T-helper 2 cell treated with Interferon-gamma antibody and Interleukin-4, amounts not matched to agents 100 ng/mL and 5 ng/mL, for 36 hours (primary cell): ENCODE results near the gene RIC8A. TPM values are rescaled to one million over a fixed set of nuclear protein-coding genes. Genes with fewer than 3 reads are reported as not detected.
"Not testable (repeated sequence)": the region's sequence is repeated elsewhere in the genome, so short reads cannot be mapped to it uniquely, and the experiment has no call there.

Experiments
- intact Hi-C: fragments of 100-400 bp; cut with micrococcal nuclease; formaldehyde crosslinking; loops from one replicate; pipeline ENCODE4 v1.15.1; 2023
- total RNA-seq: library from RNA; stranded (reverse); gene quantifications from 2 replicates; pipeline ENCODE4 v1.2.3, GENCODE V29; 2022

The RIC8A gene
- total RNA-seq: 106 and 116 TPM in 2 replicates

GRCh38 chr11:207208-207862 lies at the start of gene RIC8A, which contains the start of gene BET1L:
TSS of gene RIC8A (plus strand) at chr11:207708. CDS start at chr11:208855, 1,147 bp downstream.
TSS of gene BET1L (minus strand) at chr11:207399. CDS start at chr11:207321, 78 bp downstream.
- intact Hi-C loops: loop anchor here (1.0 to 5.0 kb wide), 5 partner anchors 29 to 600 kb away; partner anchors contain the start of genes PIDD1, PSMD13, RPLP2 and SIGIRR

- intact Hi-C loops: not testable (repeated sequence)
Observed at GRCh38 chr11:180242-180641, 27.3 kb upstream of the RIC8A start.

DNA sequence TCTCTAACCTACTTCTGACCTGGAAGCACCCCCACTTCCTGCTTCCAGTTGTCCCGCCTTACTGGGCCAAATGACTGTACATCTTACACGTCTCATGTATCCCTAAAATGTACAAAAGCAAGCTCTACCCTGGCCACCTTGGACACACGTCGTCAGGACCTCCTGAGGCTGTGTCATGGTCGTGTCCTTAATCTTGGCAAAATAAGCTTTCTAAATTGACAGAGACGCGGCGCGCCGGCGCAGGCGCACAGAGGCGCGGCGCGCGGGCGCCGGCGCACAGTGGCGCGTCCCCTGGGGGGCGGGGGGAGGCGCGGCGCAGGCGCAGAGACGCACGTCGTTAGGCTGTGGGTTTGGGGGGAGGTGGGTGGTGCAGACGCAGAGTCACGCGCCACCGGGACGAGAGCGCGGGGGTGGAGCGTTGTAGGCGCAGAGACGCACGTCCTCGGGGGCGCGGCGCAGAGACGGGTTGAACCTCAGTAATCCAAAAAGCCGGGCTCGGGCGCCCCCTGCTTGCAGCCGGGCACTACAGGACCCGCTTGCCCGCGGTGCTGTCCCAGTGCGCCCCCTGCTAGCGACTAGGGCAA lies 18.2 kb upstream of the RIC8A start:
- intact Hi-C loops: not testable (repeated sequence)

DNA sequence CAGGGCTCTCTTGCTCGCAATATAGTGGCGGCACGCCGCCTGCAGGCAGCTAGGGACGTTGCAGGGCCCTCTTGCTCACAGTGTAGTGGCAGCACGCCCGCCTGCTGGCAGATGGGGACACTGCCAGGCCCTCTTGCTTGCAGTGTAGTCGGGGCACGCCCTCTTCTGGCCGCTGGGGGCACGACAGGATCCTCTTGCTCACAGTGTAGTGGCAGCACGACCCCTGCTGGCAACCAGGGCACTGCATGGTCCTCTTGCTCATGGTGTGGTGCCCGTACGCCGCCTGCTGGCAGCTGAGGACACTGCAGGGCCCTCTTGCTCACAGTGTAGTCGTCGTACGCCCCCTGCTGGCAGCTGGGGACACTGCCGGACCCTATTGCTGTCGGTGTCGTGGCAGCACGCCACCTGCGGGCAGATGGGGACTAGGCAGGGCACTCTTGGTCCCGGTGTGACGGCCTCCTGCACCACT lies 17.6 kb upstream of the RIC8A start:
- intact Hi-C loops: not testable (repeated sequence)

DNA sequence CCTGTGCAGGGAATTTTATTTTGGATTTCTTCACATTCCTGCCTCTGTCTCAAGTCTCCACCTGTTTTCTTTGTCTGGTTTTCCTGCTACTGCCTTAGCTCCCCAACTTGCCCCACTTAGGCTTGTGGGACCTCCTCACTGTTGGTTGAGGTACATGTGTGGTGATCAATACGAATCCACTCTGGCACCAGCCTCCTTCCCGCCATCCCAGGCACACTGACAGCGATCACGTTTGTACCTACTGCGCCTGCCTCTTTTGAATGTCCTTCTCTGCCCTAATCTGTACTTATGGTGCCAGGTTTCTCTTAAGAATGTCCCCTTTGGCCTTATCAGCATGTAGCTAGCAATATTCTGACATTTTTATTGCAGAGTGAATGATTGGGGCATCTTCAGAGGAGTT lies 17.0 kb upstream of the RIC8A start:
- intact Hi-C loops: not testable (repeated sequence)

DNA sequence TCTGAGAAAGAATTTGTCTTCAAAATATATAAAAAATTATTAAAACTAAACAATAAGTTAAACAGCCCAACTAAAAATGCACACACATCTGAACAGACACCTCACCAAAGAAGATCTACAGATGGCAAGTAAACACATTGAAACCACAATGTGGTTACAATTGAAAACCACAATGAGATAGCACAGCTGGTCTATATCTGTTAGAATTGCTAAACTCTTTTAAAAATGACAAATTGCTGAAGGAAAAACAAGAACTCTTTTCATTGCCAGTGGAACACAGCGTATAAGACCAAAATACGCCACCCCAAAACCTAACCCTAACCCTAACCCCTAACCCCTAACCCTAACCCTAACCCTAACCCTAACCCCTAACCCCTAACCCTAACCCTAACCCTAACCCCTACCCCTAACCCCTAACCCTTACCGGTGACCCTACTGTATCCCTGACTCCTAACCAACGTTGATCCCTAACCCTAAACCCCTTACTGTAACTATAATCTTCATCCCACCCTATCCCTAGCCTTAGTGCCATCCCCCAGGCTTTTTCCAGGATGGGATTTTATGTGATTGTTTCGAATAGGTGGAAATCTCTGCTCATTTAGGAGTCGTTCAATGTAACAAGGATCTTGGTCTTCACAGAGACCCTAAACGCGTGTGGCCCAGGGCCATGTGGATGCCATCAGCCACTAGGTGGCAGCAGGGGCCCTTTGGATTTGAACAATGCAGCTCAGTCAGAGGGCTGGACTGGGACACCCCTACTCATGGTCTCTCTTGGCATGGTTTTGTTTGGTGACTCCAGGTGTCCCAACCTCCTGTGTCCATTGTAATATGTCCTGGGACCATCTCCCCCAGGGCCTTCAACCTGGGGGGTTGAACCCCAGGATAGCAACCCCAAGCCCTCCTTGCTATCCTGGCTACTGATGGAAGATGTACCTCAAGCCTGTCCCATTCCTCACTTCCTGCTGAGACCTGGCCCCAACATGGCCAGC lies 15.7 kb upstream of the RIC8A start:
- intact Hi-C loops: not testable (repeated sequence)

DNA sequence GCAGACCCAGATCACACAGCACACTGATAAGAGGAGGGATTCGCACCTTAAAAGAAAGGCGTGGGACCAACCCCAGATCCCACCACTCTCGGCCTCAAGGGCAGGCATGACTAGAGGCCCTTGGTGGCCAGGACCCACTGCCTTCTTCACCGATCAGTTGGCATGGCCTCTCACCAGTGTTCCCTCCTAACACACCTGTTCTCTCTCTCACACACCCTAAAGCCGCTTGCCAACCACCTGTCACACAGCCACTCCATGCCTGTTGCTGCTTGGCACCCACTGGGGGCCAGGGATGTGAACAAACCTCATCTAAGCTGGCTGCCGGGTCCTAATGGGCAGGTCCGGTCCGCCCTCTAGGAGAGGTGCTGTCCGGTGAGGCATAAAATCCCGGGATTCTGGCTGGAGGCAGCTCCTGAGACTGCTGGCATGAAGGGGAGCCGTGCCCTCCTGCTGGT lies 14.8 kb upstream of the RIC8A start, which contains the start of gene SCGB1C1:
Gene SCGB1C1, plus strand, starts transcription at position 405 of the 455 bp plus-strand sequence. Its CDS starts 22 bp downstream, at position 427.
- intact Hi-C loops: not testable (repeated sequence)

DNA sequence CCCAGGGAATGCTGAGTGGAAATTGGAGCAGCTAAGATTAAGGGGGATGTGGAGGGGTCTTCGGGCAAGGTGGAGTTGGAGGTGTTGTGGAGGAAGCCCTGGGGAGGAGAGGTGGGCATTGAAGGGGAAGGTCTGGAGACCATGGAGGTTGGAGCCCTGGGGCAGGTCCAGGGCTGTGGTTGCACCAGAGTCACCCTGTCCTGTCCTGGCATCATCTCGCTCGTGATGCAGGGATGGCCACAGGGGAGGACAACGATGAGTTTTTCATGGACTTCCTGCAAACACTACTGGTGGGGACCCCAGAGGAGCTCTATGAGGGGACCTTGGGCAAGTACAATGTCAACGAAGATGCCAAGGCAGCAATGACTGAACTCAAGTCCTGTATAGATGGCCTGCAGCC lies 14.0 kb upstream of the RIC8A start:
- intact Hi-C loops: not testable (repeated sequence)

DNA sequence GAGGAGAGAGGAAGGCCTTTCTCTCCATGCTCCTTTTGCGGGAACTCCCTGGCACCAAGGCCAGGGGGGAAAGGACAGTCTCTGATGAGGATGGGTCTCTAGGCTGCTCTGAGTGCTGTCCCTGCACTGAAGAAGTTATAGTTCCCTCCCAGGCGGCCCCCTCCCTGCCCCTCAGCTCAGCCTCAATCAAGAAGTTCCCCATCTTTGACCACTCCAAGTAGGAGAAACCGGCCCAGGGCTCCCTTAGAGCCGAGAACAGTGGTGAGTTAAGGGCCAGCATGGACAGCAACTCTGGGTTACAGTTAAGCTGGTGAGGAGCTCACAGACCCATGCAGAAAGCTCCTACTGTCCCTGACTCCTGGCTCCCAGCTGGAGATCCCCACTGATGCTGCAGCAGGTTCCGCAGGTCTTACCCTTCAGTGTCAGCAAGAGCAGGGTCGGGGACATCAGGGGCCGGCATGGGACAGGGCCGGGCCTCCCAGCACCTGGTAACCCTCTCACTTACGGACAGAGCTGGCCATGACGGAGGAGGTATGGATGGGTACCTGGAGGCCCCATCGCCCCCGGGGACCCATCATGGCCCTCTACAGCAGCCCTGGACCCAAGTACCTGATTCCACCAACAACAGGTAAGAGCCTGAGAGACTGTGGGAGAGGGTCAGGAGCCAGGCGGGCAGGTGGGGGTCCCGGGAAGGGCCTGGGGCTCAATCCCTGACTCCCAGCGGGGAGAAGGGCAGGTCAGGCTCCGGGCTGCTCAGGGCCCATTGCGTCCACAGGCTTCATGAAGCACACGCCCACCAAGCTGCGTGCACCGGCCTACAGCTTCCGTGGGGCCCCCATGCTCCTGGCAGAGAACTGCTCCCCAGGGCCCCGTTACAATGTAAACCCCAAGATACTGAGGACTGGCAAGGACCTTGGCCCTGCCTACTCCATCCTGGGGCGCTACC lies 10.4 kb upstream of the RIC8A start:
- intact Hi-C loops: no loop called here

- intact Hi-C loops: no loop called here
Observed at GRCh38 chr11:197741-198235, 9.7 kb upstream of the RIC8A start.

DNA sequence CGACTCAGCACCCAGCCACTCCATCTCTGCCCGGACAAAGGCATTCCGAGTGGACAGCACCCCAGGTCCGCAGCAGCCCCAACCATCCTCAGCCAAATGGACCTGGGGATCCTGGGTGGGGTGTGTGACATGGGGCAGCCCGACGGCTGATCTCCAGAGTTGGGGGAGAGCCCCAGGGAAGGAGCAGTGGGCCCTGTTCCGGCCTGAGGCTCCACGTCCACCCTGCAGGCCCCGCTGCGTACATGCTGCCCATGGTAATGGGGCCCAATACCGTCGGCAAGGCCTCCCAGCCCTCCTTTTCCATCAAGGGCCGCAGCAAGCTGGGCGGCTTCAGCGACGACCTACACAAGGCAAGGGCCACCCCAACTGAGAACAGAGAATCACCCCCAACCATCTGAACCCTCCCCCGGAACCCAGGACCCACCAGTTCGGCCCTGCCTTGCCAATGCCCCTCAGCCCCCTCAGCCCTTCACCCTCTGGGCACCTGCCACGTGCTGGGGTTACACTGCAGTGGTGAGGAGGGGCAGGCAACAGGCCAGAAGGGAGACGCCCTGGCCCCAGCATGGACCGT lies 9.2 kb upstream of the RIC8A start:
- intact Hi-C loops: no loop called here

- intact Hi-C loops: no loop called here
Observed at GRCh38 chr11:199004-199581, 8.4 kb upstream of the RIC8A start.

DNA sequence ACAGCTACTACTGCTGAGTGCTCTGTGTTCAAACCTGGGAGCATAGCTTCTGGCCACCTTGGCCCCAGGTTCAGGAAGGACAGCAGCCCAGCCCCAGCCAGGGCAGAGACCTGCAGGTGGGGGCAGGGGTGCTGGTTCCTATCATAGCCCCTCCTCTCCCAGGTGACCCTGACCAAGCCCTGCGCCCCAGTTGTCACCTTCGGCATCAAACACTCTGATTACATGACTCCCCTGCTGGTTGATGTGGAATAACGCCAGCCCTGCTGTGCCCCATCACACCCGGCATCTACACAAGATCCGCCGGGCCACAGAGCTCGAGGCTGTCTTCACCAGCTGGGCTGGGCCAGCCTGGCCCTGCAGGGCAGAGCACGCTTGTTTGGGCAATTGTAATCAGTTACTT lies 7.7 kb upstream of the RIC8A start:
- intact Hi-C loops: no loop called here

- intact Hi-C loops: no loop called here
Observed at GRCh38 chr11:200224-201003, 7.1 kb upstream of the RIC8A start.

- intact Hi-C loops: no loop called here
Observed at GRCh38 chr11:201966-202365, 5.5 kb upstream of the RIC8A start.

GRCh38 chr11:202490-202889 lies 5.0 kb upstream of the RIC8A start:
- intact Hi-C loops: no loop called here

DNA sequence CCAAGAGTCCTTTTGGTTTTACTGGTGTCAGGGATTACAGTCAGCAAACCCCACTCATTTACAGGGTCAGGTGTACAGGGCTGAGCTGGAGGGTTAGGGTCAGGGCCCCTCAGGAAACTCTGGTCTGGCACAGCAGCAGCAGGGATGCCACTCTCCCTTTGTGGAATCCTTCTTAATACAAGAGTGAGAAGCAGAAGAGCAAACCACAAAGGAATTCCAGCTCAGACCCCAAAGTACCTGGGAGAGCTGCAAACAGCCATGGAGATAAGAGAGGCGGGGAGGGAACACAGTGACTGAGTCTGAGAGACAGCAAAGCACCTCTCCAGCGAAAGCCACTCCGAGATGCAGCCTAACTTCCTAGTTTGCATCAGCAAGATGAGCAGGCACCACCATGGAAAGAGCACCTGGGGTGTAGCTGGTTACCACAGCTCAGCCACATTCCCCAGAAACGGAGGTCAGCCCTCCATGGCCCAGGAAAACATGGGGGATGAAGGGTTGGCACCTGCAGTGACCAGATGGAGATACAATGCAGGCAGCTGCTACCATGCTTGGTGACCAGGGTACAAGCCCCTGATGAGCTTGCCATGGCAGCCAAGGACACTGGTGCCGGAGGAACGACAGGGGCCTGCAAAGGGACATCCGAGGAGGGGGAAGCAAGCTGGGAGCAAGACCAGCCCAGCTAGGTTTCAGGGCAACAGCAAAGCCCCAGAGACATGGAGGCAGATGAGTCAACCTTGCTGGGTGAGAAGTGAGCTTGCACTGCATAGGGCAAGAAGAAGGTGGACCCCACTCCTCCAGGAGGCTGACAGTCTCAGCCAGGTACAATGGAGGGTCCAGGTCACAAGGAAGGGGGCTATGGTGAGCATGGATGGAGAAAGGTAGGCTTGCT lies 4.2 kb upstream of the RIC8A start:
- intact Hi-C loops: no loop called here
